ENCODE measurements around the gene GRID2.

- TF ChIP-seq CTCF (optimal IDR thresholded peaks at IDR 0.05 in 1 of 3, IDR thresholded peaks at IDR 0.05 in 1 of 3, conservative IDR thresholded peaks at IDR 0.05 in 1 of 3; ENCODE audit: extremely low read depth in 1 of 3, insufficient read depth in 2 of 3, low read length in 3 of 3) (no peak), EZH2 (IDR thresholded peaks at IDR 0.05; ENCODE audit: low read length) (no peak)
Observed at GRCh38 chr4:93659629-93660028, 1355.9 kb downstream of the GRID2 start.
